A549 (cell line): ENCODE data around the gene ANKRD13A. TPM values are rescaled to one million over a fixed set of nuclear protein-coding genes. Genes with fewer than 3 reads are reported as not detected.
A peak's percentile ranks its signal among the peaks of the same experiment; 100 is the strongest.
"Not testable (repeated sequence)": the region's sequence is repeated elsewhere in the genome, so short reads cannot be mapped to it uniquely, and the experiment has no call there.

ENCODE experiments used
- ATAC-seq, 2 experiments: fragments of 200-7000 bp in 1 of 2; fragments of >200 bp in 1 of 2; cut with Nextera tagmentation in 1 of 2; cut with Tn5 transposase in 1 of 2; 3 replicates each; pipeline versions ENCODE4 v1.8.0 to v1.9.1; 2018 to 2020; ENCODE audit warnings: mild to moderate bottlenecking in 1 of 2, moderate library complexity in 1 of 2
- CTCF ChIA-PET: fragments of 300-600 bp; sonication (Branson Sonifier 250); formaldehyde crosslinking; extraction: SDS; loops from one replicate; lab custom pipeline; 2021; ENCODE audit warnings: antibody characterized with exemption, inconsistent platforms; lab: Yijun Ruan, JAX
- POLR2A ChIA-PET: fragments of 350-600 bp; formaldehyde crosslinking; extraction: SDS; loops from one replicate; lab custom pipeline; 2021; ENCODE audit warnings: antibody characterized with exemption, inconsistent platforms; lab: Yijun Ruan, JAX
- DNase-seq, 2 experiments: peaks; one replicate each; pipeline versions ENCODE4 v3.0.0 to v3.0.0-alpha.2; 2011 to 2016; ENCODE audit warnings: low read depth in 1 of 2, low spot score in 1 of 2
- FAIRE-seq: peaks from 2 replicates; lab custom pipeline; 2011; peaks lifted over from hg19 to GRCh38; lab: Jason Lieb, UNC
- H3K27ac ChIP-seq, 2 experiments: fragments of >200 bp; sonication (Bioruptor Twin); formaldehyde crosslinking; 3 replicates each; pipeline ENCODE4 v1.5.1; 2016 to 2017
- H3K4me1 ChIP-seq: fragments of >200 bp; sonication (Bioruptor Twin); formaldehyde crosslinking; 3 replicates; pipeline ENCODE4 v1.6.1; 2016
- H3K4me2 ChIP-seq: fragments of >200 bp; sonication (Bioruptor Twin); formaldehyde crosslinking; 3 replicates; pipeline ENCODE4 v1.6.1; 2016
- H3K4me3 ChIP-seq: fragments of >200 bp; sonication (Bioruptor Twin); formaldehyde crosslinking; 3 replicates; pipeline ENCODE4 v1.5.1; 2016
- H3K9me3 ChIP-seq: fragments of >200 bp; sonication (Bioruptor Twin); formaldehyde crosslinking; 3 replicates; pipeline ENCODE4 v1.6.1; 2016
- CBX8 ChIP-seq: fragments of 200-600 bp; sonication (generic); IDR thresholded peaks from 2 replicates; pipeline ENCODE4 v1.6.1; 2016
- CEBPB ChIP-seq, 2 experiments: fragments of >200 bp in 1 of 2; sonication (Bioruptor Twin) in 1 of 2; formaldehyde crosslinking in 1 of 2; IDR thresholded peaks; 2 replicates each; pipeline ENCODE4 v1.6.1; 2012 to 2016
- EHF ChIP-seq: fragments of 250-450 bp; sonication (Bioruptor Pico); IDR thresholded peaks from 2 replicates; pipeline ENCODE4 v1.5.0; 2020; ENCODE audit warnings: mild to moderate bottlenecking
- EP300 ChIP-seq, 2 experiments: fragments of >200 bp; sonication (Bioruptor Twin); formaldehyde crosslinking; IDR thresholded peaks; 2 replicates in 1 of 2; 3 replicates in 1 of 2; pipeline ENCODE4 v1.6.1; 2016 to 2017
- FOSL2 ChIP-seq, 2 experiments: fragments of 450-650 bp in 1 of 2; fragments of >200 bp in 1 of 2; sonication (Bioruptor Twin) in 1 of 2; formaldehyde crosslinking; IDR thresholded peaks; 2 replicates each; pipeline versions ENCODE4 v1.5.0 to v1.6.1; 2016 to 2020; ENCODE audit warnings: mild to moderate bottlenecking in 1 of 2, moderate library complexity in 1 of 2
- HOXB5 ChIP-seq: fragments of 250-450 bp; sonication (Bioruptor Pico); IDR thresholded peaks from 2 replicates; pipeline ENCODE4 v1.5.0; 2020; ENCODE audit warnings: mild to moderate bottlenecking, moderate library complexity
- JUN ChIP-seq, 2 experiments: fragments of >200 bp; sonication (Bioruptor Twin); formaldehyde crosslinking; IDR thresholded peaks; 2 replicates in 1 of 2; 3 replicates in 1 of 2; pipeline ENCODE4 v1.6.1; 2016 to 2017
- JUNB ChIP-seq: fragments of >200 bp; sonication (Bioruptor Twin); formaldehyde crosslinking; IDR thresholded peaks from 2 replicates; pipeline ENCODE4 v1.6.1; 2016
- KDM1A ChIP-seq: fragments of 200-600 bp; sonication (generic); IDR thresholded peaks from 2 replicates; pipeline ENCODE4 v1.6.1; 2016; ENCODE audit warnings: low read depth, mild to moderate bottlenecking
- MAFK ChIP-seq: fragments of 450-650 bp; IDR thresholded peaks from 2 replicates; pipeline ENCODE4 v1.6.1; 2014; ENCODE audit not compliant: partially characterized antibody
- NR3C1 ChIP-seq: fragments of >200 bp; sonication (Bioruptor Twin); formaldehyde crosslinking; IDR thresholded peaks from 3 replicates; pipeline ENCODE4 v1.6.1; 2017
- POLR2A ChIP-seq: IDR thresholded peaks from 2 replicates; pipeline ENCODE4 v1.6.1; 2012; ENCODE audit warnings: mild to moderate bottlenecking, low read length
- RARB ChIP-seq: fragments of 250-450 bp; sonication (Bioruptor Pico); IDR thresholded peaks from 2 replicates; pipeline ENCODE4 v1.8.0; 2021; ENCODE audit warnings: mild to moderate bottlenecking, moderate library complexity
- SMC3 ChIP-seq: fragments of >200 bp; sonication (Bioruptor Twin); formaldehyde crosslinking; IDR thresholded peaks from 3 replicates; pipeline ENCODE4 v1.6.1; 2018; ENCODE audit warnings: inconsistent platforms
- ZFP36 ChIP-seq: fragments of 450-650 bp; IDR thresholded peaks from 2 replicates; pipeline ENCODE4 v1.6.1; 2014; ENCODE audit warnings: borderline replicate concordance; ENCODE audit not compliant: partially characterized antibody
- WGBS: methylation state at CpG from one replicate; pipeline ENCODE4 v1.1.6; 2017; ENCODE audit errors: missing lambda C conversion rate; 5-methylcytosine and 5-hydroxymethylcytosine counted together
- polyA plus RNA-seq, 4 experiments: library from polyadenylated mRNA; depleted of rRNA in 3 of 4; stranded (reverse); fragments of >200 nt; fragmentation: RNase III in 1 of 4; extraction: RNeasy Plus Mini Kit Qiagen cat#74134 plus additional on column Dnase treatment in 1 of 4; gene quantifications; 2 replicates in 3 of 4; 3 replicates in 1 of 4; pipeline ENCODE4 v1.2.3, GENCODE V29; 2011 to 2017
- TF ChIP-seq, protein P1 (sequence below): fragments of >200 bp; sonication (Bioruptor Twin); formaldehyde crosslinking; IDR thresholded peaks from 2 replicates; pipeline ENCODE4 v1.6.1; 2016
- TF ChIP-seq, protein P2 (sequence below): IDR thresholded peaks from 2 replicates; pipeline ENCODE4 v1.6.1; 2012
- TF ChIP-seq, protein P3 (sequence below): fragments of >200 bp; sonication (Bioruptor Twin); formaldehyde crosslinking; IDR thresholded peaks from 3 replicates; pipeline ENCODE4 v1.5.1; 2016

ANKRD13A gene
- polyA plus RNA-seq, 2 of the 4 experiments (the other 2 are of a cell fraction), result 12.1 to 23.8 TPM

DNA sequence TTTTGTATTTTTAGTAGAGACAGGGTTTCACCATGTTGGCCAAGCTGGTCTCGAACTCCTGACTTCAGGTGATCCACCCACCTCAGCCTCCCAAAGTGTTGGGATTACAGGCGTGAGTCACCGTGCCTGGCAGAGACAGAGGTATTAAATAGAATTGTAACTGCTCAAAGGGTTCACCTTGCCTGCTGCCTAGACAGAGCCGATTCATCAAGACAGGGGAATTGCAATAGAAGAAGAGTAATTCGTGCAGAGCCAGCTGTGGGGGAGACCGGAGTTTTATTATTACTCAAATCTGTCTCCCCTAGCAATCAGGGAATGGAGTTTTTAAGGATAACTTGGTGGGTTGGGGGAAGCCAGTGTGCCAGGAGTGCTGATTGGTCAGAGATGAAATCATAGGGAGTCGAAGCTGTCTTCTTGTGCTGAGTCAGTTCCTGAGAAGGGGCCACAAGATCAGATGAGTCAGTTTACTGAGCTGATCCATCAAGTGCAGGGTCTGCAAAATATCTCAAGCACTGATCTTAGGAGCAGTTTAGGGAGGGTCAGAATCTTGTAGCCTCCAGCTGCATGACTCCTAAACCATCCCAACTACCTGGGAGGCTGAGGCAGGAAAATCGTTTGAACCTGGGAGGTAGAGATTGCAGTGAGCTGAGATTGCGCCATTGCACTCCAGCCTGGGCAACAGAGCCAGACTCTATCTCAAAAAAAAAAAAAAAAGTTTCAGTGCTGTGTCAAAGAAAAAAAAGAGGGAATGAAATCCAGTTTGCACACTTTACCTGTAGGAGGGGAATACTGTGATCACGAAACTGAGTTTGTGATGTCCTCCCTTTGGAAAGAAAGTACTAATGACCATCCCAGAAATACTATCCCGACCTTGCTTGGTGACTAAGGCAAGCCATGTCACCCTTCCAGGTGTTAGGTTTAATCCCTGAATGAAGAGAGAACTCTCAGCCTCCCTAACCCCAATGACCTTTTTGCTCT lies 56.4 kb downstream of the ANKRD13A start:
- 17% methylated on average over 11 of the region's 11 CpGs for WGBS
- FAIRE-seq, H3K9me3 ChIP-seq: not testable (repeated sequence)
- peak overlapping the region; percentile 60 for H3K4me2 ChIP-seq
- DNase-seq, result peak in 1 of 2 experiments; percentile 91
- peak; percentile 50 to 73; a peak in 3 of 5 replicates for TF ChIP-seq EP300 (IDR thresholded peaks at IDR 0.05)
- peak; percentile 88 to 94 for TF ChIP-seq CEBPB (IDR thresholded peaks at IDR 0.05)
- TF ChIP-seq JUN (IDR thresholded peaks at IDR 0.05), result peak; percentile 62 to 81; a peak in 4 of 5 replicates
- peak; percentile 27; the same call in 1 of the 2 replicates for TF ChIP-seq FOSL2 (IDR thresholded peaks at IDR 0.05)
- peak; percentile 56 for TF ChIP-seq FOSL2 (CRISPR knock-in tag; IDR thresholded peaks at IDR 0.05)
- 0 out of 3 replicates have a peak, but pooled peaks have one; percentile 14 for TF ChIP-seq SMC3
- TF ChIP-seq MAFK, result peak; percentile 98
- TF ChIP-seq, protein P1, sequence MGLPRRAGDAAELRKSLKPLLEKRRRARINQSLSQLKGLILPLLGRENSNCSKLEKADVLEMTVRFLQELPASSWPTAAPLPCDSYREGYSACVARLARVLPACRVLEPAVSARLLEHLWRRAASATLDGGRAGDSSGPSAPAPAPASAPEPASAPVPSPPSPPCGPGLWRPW, result peak; percentile 53
- TF ChIP-seq JUNB, result peak; percentile 75
- TF ChIP-seq, all 56 proteins: peak for 8; not testable (repeated sequence) for 48
- CTCF ChIA-PET, result interaction anchor here (0.6 to 1.8 kb wide), 7 partner anchors 8 to 361 kb away, joined by 3 to 6 read pairs (median 3); partner anchors contain the start of gene C12orf76
- H3K4me3 ChIP-seq, POLR2A ChIA-PET: not testable (repeated sequence)
- H3K27ac ChIP-seq, result peak overlapping the region; percentile 75 to 85
- ATAC-seq, result peak; percentile 66 to 87
- peaks cover 36% of the 10 kb centered on the region for H3K4me1 ChIP-seq

DNA sequence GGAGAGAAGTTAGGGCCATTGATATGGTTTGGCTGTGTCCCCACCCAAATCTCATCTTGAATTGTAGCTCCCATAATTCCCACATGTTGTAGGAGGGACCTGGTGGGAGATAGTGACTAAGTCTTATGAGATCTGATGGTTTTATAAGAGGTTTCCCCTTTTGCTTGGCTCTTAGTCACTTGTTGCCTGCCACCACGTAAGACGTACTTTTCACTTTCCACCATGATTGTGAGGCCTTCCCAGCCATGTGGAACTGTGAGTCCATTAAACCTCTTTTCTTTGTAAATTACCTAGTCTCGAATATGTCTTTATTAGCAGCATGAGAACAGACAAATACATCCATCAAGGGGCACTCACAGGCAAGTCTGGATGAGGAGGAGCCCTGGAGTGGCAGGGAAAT lies 57.4 kb downstream of the ANKRD13A start:
- H3K4me3 ChIP-seq, FAIRE-seq, DNase-seq, POLR2A ChIA-PET, H3K9me3 ChIP-seq, ATAC-seq: not testable (repeated sequence)
- WGBS, result 87% methylated on average over 3 of the region's 3 CpGs
- H3K27ac ChIP-seq, result peak overlapping the region; percentile 75 to 85
- CTCF ChIA-PET, result interaction anchor here (0.8 to 1.8 kb wide), 3 partner anchors 9 to 43 kb away, joined by 3 to 6 read pairs (median 4); partner anchors contain the start of gene C12orf76
- H3K4me1 ChIP-seq, result peaks cover 38% of the 10 kb centered on the region
- peak overlapping the region; percentile 60; the same call in 2 of the 3 replicates for H3K4me2 ChIP-seq

DNA sequence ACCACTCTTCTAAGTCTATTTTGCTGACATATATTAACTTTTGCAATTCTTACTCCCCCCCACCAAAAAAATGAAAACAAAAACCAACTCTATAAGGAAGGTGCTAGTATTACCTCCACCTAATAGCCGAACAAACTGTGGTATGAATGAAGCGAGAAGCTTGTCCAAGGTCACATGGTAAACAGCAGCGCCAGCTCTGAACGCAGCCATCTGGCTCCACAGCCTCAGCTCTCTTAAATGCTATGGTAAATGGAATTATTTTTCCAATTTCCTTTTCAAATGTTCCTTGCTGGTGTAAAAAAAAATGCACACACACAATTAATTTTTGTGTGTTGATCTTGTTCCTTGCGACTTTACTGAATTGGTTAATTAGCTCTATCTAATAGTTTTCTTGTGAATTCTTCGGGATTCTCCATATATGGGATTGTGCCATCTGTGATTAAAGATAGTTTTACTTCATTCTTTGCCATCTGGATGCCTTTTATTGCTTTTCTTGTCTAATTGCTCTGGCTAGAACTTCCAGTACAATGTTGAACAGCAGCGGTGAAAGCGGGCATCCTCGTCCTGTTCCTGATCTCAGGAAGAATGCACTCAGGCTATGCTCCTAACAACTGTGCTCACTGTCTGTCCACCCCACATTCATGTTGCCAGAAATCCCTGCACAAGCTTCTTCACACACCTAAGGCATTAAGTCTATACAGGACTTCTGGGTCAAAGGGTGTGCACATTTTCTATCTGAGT lies 59.8 kb downstream of the ANKRD13A start:
- POLR2A ChIA-PET, result interaction anchor here (0.5 kb wide), 1 partner anchor 372 kb away, joined by 5 read pairs; no protein-coding TSS in a partner anchor
- ATAC-seq (no peak), DNase-seq (no peak), FAIRE-seq (no peak)
- no peaks in the 10 kb centered on the region for H3K9me3 ChIP-seq
- CTCF ChIA-PET, result interaction anchor here (0.5 to 2.6 kb wide), 4 partner anchors 8 to 70 kb away, joined by 3 to 8 read pairs (median 4); no protein-coding TSS in a partner anchor
- peak overlapping the region; percentile 53 to 73; a peak in 4 of 6 replicates for H3K27ac ChIP-seq
- TF ChIP-seq POLR2A (no peak), CBX8 (no peak), EP300 (IDR thresholded peaks at IDR 0.05) (no peak), HOXB5 (CRISPR knock-in tag) (no peak), EHF (CRISPR knock-in tag) (no peak), KDM1A (no peak), ZFP36 (no peak), JUN (IDR thresholded peaks at IDR 0.05) (no peak), RARB (CRISPR knock-in tag) (no peak), NR3C1 (no peak)
- TF ChIP-seq, protein P2, sequence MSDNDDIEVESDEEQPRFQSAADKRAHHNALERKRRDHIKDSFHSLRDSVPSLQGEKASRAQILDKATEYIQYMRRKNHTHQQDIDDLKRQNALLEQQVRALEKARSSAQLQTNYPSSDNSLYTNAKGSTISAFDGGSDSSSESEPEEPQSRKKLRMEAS, result no peak
- TF ChIP-seq, protein P3, sequence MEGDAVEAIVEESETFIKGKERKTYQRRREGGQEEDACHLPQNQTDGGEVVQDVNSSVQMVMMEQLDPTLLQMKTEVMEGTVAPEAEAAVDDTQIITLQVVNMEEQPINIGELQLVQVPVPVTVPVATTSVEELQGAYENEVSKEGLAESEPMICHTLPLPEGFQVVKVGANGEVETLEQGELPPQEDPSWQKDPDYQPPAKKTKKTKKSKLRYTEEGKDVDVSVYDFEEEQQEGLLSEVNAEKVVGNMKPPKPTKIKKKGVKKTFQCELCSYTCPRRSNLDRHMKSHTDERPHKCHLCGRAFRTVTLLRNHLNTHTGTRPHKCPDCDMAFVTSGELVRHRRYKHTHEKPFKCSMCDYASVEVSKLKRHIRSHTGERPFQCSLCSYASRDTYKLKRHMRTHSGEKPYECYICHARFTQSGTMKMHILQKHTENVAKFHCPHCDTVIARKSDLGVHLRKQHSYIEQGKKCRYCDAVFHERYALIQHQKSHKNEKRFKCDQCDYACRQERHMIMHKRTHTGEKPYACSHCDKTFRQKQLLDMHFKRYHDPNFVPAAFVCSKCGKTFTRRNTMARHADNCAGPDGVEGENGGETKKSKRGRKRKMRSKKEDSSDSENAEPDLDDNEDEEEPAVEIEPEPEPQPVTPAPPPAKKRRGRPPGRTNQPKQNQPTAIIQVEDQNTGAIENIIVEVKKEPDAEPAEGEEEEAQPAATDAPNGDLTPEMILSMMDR, result no peak
- peaks cover 38% of the 10 kb centered on the region for H3K4me1 ChIP-seq
- 90% methylated on average over 9 of the region's 9 CpGs for WGBS
- no peak overlapping the region for H3K4me2 ChIP-seq
- no peak overlapping the region for H3K4me3 ChIP-seq
